Measurements from ENCODE around the gene MAP2K2. TPM values are rescaled to one million over a fixed set of nuclear protein-coding genes. Genes with fewer than 3 reads are reported as not detected.
"Not testable (repeated sequence)": the region's sequence is repeated elsewhere in the genome, so short reads cannot be mapped to it uniquely, and the experiment has no call there.

MAP2K2 gene
- polyA plus RNA-seq, 1 donor from 2014 or later: 95.5 TPM

GRCh38 chr19:4161415-4162077 lies 37.6 kb upstream of the MAP2K2 start:
- H3K27ac ChIP-seq (ENCODE audit: low read length): no peak overlapping the region
- H3K4me2 ChIP-seq (ENCODE audit: low read length): no peak overlapping the region
- H3K4me3 ChIP-seq (ENCODE audit: low read length): no peak overlapping the region
- no peaks in the 10 kb centered on the region for H3K9me3 ChIP-seq (ENCODE audit: low read length)
- H2AFZ ChIP-seq (ENCODE audit: low read depth, low read length): no peak overlapping the region
- no peaks in the 10 kb centered on the region for H4K20me1 ChIP-seq (ENCODE audit: insufficient read depth)
- TF ChIP-seq MXI1 (conservative IDR thresholded peaks at IDR 0.05; ENCODE audit: poor library complexity, severe bottlenecking) (no peak), RAD21 (conservative IDR thresholded peaks at IDR 0.05) (no peak), SMC3 (conservative IDR thresholded peaks at IDR 0.05; ENCODE audit: poor library complexity) (no peak), EP300 (conservative IDR thresholded peaks at IDR 0.05; ENCODE audit: poor library complexity, severe bottlenecking) (no peak), CTCF (IDR thresholded peaks at IDR 0.05; ENCODE audit: poor library complexity, severe bottlenecking) (no peak), POLR2AphosphoS5 (IDR thresholded peaks at IDR 0.05) (no peak), EZH2 (IDR thresholded peaks at IDR 0.05; ENCODE audit: borderline replicate concordance, insufficient read depth, low read length, poor library complexity, severe bottlenecking) (no peak), REST (IDR thresholded peaks at IDR 0.05; ENCODE audit: borderline replicate concordance) (no peak), TAF1 (IDR thresholded peaks at IDR 0.05; ENCODE audit: low read depth) (no peak)
- H3K79me2 ChIP-seq (replicated peaks; ENCODE audit: insufficient read depth, low read length): no peaks in the 10 kb centered on the region
- no peaks in the 10 kb centered on the region for H3K9me2 ChIP-seq (ENCODE audit: insufficient read depth, low read length)
- no peaks in the 10 kb centered on the region for H3F3A ChIP-seq (ENCODE audit: insufficient read depth, low read length, poor library complexity, severe bottlenecking)
- no peak overlapping the region for H3K9ac ChIP-seq (ENCODE audit: low read length)
- no peaks in the 10 kb centered on the region for H3K36me3 ChIP-seq (ENCODE audit: insufficient read depth, low read length)
- no peaks in the 10 kb centered on the region for H3K27me3 ChIP-seq (ENCODE audit: insufficient read depth, low read depth, low read length)

GRCh38 chr19:4157971-4158370 lies 34.0 kb upstream of the MAP2K2 start:
- H3K27ac ChIP-seq (ENCODE audit: low read length); H3K9ac ChIP-seq (ENCODE audit: low read length); H3F3A ChIP-seq (ENCODE audit: insufficient read depth, low read length, poor library complexity, severe bottlenecking); H3K9me3 ChIP-seq (ENCODE audit: low read length); H3K27me3 ChIP-seq (ENCODE audit: insufficient read depth, low read depth, low read length); H3K9me2 ChIP-seq (ENCODE audit: insufficient read depth, low read length); H4K20me1 ChIP-seq (ENCODE audit: insufficient read depth); H3K4me3 ChIP-seq (ENCODE audit: low read length); H3K79me2 ChIP-seq (replicated peaks; ENCODE audit: insufficient read depth, low read length); H3K4me2 ChIP-seq (ENCODE audit: low read length); H3K36me3 ChIP-seq (ENCODE audit: insufficient read depth, low read length); H2AFZ ChIP-seq (ENCODE audit: low read depth, low read length): not testable (repeated sequence)

GRCh38 chr19:4157164-4157563 lies 33.2 kb upstream of the MAP2K2 start:
- no peaks in the 10 kb centered on the region for H3K36me3 ChIP-seq (ENCODE audit: insufficient read depth, low read length)
- H3K79me2 ChIP-seq (replicated peaks; ENCODE audit: insufficient read depth, low read length): no peaks in the 10 kb centered on the region
- H3K4me3 ChIP-seq (ENCODE audit: low read length): no peak overlapping the region
- H3K4me2 ChIP-seq (ENCODE audit: low read length): no peak overlapping the region
- no peak overlapping the region for H3K27ac ChIP-seq (ENCODE audit: low read length)
- TF ChIP-seq REST (IDR thresholded peaks at IDR 0.05; ENCODE audit: borderline replicate concordance) (no peak), MXI1 (conservative IDR thresholded peaks at IDR 0.05; ENCODE audit: poor library complexity, severe bottlenecking) (no peak), TAF1 (IDR thresholded peaks at IDR 0.05; ENCODE audit: low read depth) (no peak), EZH2 (IDR thresholded peaks at IDR 0.05; ENCODE audit: borderline replicate concordance, insufficient read depth, low read length, poor library complexity, severe bottlenecking) (no peak), POLR2AphosphoS5 (IDR thresholded peaks at IDR 0.05) (no peak), RAD21 (conservative IDR thresholded peaks at IDR 0.05) (no peak), SMC3 (conservative IDR thresholded peaks at IDR 0.05; ENCODE audit: poor library complexity) (no peak), EP300 (conservative IDR thresholded peaks at IDR 0.05; ENCODE audit: poor library complexity, severe bottlenecking) (no peak)
- no peaks in the 10 kb centered on the region for H4K20me1 ChIP-seq (ENCODE audit: insufficient read depth)
- no peaks in the 10 kb centered on the region for H3K9me2 ChIP-seq (ENCODE audit: insufficient read depth, low read length)
- H3K9ac ChIP-seq (ENCODE audit: low read length): no peak overlapping the region
- no peaks in the 10 kb centered on the region for H3F3A ChIP-seq (ENCODE audit: insufficient read depth, low read length, poor library complexity, severe bottlenecking)
- H2AFZ ChIP-seq (ENCODE audit: low read depth, low read length): no peak overlapping the region
- H3K9me3 ChIP-seq (ENCODE audit: low read length): no peaks in the 10 kb centered on the region
- H3K27me3 ChIP-seq (ENCODE audit: insufficient read depth, low read depth, low read length): no peaks in the 10 kb centered on the region

All from neural cell (in vitro differentiated cells).